Measurements from ENCODE around the gene ERICH3.

The ERICH3 gene, protein sequence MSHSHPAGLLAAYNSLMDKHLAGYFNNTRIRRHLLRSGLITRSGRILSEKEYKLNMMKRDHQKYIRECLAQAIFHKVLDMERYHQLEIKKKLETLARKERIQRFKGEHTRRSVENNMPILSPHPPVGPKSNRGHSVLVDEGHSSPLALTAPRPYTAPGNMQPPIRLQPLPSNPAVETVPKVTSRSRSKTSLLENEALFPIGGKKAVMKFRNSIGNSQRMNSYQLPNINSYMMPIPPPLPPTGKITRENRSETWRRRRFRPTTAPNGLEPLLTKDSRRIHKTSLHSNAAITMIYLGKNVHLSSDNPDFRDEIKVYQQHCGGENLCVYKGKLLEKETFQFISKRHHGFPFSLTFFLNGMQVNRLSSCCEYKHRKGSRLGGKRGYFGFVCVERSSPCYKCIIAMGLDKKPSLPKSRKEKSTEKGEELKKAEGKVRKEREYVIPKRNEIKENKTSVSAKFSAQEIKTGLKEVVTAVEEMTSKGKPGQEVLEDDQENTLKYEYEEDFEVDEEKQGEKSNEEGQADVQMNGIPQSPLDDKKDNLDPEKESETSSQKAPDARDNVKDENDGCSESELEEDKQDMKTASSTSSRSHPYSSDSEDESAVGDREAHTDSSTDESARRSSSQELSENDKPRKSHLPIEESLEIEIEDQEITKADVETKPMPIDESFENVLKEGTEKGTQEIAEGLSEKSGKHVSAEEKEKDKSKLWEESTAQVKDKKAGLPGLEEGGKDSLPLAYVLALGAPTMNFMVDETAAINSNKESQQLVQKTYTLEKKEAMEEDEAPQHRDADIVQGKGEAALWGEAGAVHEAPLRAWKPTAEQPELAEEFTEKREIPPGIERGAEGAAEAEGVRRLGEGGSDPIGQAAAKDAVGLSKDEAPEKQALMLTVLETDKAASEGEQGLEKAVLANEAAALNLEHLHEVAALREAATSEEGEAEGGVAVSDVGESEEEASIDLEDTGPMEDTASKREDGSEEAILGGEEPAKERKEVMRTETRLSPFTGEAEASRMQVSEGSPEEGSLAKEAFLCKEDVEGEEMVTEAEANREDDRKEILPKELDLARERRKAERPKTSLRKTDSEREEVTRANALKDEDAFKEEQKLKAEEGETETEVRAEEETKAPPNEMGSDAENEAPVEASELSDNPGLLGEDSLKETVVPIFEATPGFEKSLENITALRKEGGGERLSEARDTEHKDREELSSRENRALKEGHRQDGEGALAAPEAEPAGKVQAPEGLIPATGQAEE (N-terminal part only)

DNA sequence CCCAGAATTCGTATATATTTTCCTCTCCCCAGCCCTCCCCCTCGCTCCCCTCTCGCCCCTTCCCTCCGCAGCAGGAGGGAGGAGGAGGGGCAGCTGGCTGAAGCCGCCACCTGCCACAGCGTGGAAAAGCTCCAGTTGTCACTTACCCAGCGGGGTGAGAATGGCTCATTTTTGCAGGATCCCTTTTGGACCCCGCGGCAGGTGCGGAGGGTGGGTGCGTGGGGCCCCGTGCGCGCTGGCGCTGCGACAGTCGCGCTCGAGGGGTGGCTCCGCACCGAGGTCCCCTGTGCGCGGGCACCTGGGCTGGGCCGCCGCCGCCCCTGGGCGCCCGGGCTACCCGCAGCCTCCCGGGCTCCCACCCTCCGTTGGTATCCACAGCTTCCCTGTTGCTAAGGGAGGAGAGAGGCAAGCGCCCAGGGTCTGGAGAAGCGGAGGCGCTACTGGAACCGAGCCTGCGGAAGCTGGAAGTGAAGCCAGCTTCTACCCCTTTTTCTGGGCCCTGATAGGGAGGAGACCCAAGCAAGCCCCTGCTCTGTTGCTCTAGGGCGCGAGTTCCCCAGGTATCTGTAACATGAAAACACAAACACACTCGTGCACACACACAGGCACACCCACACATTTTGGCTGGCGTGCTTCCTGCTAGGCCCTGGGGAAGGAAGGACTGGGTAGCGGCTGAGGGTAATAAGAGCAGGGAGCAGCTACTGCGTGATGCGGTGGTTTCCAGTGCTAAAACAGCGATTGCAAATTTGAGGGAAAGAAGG is at the start of gene ERICH3:
Gene ERICH3 (minus strand): TSS at position 442 of the 761 bp plus-strand sequence. CDS start 273 bp downstream, at position 169.
- no peak within 1 kb of the TSS for H3K27ac ChIP-seq
- TF ChIP-seq Cebpa-rat (IDR thresholded peaks at IDR 0.05): no peak
- H4K20me1 ChIP-seq: no peaks in the 10 kb centered on the region
- no peak within 1 kb of the TSS for H3K9ac ChIP-seq
- no peaks in the 10 kb centered on the region for H3K27me3 ChIP-seq
- no peak within 1 kb of the TSS for H3K4me3 ChIP-seq
- no peak within 1 kb of the TSS for H3K4me2 ChIP-seq
- peaks cover 29 to 46% (median 38%) of the 10 kb centered on the region in 11 experiments for H3K9me3 ChIP-seq (replicated peaks in 1 of 11)
- H3K36me3 ChIP-seq: no peaks in the 10 kb centered on the region; a peak in 1 of 22 replicates
- H3K4me1 ChIP-seq: peaks cover 0 to 7% (median 0%) of the 10 kb centered on the region in 10 experiments; a peak in 2 of 20 replicates

DNA sequence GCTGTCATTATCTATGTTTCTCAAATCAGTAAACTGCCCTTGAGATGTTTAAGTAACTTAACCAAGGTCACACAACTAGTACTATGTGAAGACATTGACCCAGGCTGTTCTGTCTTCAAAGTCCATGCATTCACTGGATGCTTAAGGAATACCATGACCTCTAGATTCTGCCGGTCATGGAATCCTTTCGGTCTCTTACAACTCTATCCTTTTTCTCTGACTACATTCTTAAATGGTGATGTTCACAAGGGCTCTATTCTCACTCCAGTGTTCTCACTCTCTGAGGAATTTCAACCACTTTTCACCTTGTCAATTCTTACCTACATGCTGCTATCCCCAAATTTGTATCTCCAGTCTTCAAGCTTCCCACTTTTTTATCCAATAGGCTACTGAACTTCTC is 44.0 kb upstream of the ERICH3 start:
- Histone ChIP-seq H3K27me3 (no peaks in the 10 kb centered on the region), H4K20me1 (no peaks in the 10 kb centered on the region), H3K4me2 (no peak overlapping the region), H3K4me3 (no peak overlapping the region), H3K27ac (no peak overlapping the region), H3K9me3 (replicated peaks in 1 of 11) (no peaks in the 10 kb centered on the region), H3K36me3 (peaks cover 59 to 99% (median 74%) of the 10 kb centered on the region in 11 experiments), H3K9ac (no peak overlapping the region), H3K4me1 (no peaks in the 10 kb centered on the region)
- no peak for TF ChIP-seq Cebpa-rat (IDR thresholded peaks at IDR 0.05)

DNA sequence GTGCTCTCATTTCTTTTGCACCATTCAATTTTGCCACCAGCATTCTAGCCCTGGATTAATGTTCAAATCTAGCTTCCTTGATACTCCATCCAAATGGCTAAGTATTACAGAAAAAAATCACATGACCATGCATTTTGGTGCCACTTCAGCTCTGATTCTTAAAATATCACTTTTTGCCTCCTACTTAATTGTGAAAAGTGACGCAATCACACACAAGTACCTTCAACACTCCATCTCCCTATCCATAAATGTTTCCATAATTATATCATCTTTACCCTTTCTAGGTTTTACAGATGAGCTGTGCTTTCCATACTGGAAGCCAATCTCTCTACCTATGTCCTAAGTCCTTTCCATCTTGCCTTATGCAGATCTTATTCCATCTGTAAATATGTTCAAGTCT is 43.2 kb upstream of the ERICH3 start:
- no peak overlapping the region for H3K27ac ChIP-seq
- no peak overlapping the region for H3K4me2 ChIP-seq
- H3K36me3 ChIP-seq: peaks cover 52 to 98% (median 72%) of the 10 kb centered on the region in 11 experiments
- H3K4me1 ChIP-seq: no peaks in the 10 kb centered on the region
- H3K27me3 ChIP-seq: no peaks in the 10 kb centered on the region
- H4K20me1 ChIP-seq: no peaks in the 10 kb centered on the region
- H3K9ac ChIP-seq: no peak overlapping the region
- no peak overlapping the region for H3K4me3 ChIP-seq
- no peaks in the 10 kb centered on the region for H3K9me3 ChIP-seq (replicated peaks in 1 of 11)
- TF ChIP-seq Cebpa-rat (IDR thresholded peaks at IDR 0.05): peak in 1 of 11 experiments; percentile 69; a peak in 2 of 22 replicates

DNA sequence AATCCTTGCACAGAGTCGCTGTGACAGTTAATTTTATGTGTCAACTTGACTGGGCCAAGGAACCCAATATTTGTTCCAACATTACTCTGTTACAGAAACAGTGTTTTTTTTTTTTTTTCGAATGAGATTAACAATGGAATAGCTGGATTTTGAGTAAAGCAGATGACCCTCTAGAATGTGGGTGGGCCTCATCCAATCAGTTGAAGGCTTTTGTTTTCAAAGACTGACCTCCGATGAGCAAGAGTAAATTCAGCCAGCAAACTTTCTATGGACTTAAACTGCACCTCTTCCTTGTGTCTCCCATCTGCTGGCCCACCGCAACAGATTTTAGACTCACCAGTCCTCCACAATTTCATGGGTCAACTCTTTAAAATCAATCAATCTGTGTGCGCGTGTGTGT is 42.2 kb upstream of the ERICH3 start:
- Histone ChIP-seq H3K4me3 (no peak overlapping the region), H3K9ac (no peak overlapping the region), H3K36me3 (peaks cover 53 to 98% (median 72%) of the 10 kb centered on the region in 11 experiments), H3K27ac (no peak overlapping the region), H3K4me1 (no peaks in the 10 kb centered on the region), H3K27me3 (no peaks in the 10 kb centered on the region), H3K4me2 (no peak overlapping the region), H3K9me3 (replicated peaks in 1 of 11) (no peaks in the 10 kb centered on the region), H4K20me1 (no peaks in the 10 kb centered on the region)
- TF ChIP-seq Cebpa-rat (IDR thresholded peaks at IDR 0.05): no peak

DNA sequence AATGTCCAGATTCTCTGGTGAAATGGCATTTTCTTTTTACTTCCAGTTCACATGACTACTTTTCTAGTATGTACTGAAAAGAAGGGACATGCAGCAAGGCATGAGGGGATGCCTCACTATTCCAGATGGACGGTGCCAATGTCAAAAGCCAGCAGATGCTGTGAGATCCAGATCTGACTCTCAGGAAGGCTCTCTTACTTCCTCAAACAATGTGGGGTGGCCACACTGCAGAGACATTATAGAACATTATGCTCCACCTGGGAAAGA is 41.6 kb upstream of the ERICH3 start:
- Histone ChIP-seq H3K27ac (no peak overlapping the region), H3K4me1 (no peaks in the 10 kb centered on the region), H4K20me1 (no peaks in the 10 kb centered on the region), H3K9ac (no peak overlapping the region), H3K36me3 (peaks cover 52 to 98% (median 66%) of the 10 kb centered on the region in 11 experiments), H3K9me3 (replicated peaks in 1 of 11) (no peaks in the 10 kb centered on the region), H3K4me2 (no peak overlapping the region), H3K4me3 (no peak overlapping the region), H3K27me3 (no peaks in the 10 kb centered on the region)
- no peak for TF ChIP-seq Cebpa-rat (IDR thresholded peaks at IDR 0.05)

DNA sequence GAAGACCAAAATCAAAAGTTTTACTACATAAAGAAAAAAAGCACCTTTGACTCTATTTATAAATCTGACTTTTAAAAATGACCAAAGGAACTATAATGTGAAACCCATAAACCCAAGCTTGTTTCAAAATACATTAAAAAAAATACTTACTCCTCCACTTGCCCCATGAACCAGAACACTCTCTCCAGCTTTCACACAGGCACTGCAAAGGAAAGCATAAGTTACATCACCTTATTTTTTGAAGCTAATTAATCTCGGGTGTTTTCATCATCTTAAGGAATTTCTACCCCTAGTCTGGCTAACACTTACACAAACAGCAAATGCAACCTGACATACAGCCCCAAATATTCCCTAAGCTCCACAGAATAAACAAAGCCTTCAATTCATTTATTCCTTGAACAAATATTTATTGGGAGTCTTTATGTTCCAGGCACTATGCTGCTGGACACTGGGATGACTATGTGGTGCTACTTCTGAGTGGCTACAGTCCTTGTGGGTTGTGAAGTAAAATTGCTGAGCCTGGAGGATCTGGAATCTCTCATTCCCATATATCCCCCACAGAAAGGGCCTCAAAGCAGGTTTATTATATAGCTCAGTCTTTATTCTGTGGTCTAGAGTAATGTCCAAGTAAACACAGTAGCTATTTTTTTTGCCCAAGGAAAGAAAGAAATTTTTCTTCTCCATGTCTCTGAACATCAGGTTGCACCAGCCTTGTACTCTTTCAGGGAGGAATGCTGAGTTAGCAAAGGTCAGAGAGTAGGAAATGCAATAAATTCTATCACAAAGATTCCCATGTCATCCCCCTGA is 41.0 kb upstream of the ERICH3 start:
- Histone ChIP-seq H3K36me3 (peaks cover 47 to 98% (median 61%) of the 10 kb centered on the region in 11 experiments), H3K4me1 (no peaks in the 10 kb centered on the region), H3K27me3 (no peaks in the 10 kb centered on the region), H3K4me2 (no peak overlapping the region), H3K9me3 (replicated peaks in 1 of 11) (no peaks in the 10 kb centered on the region), H3K27ac (no peak overlapping the region), H4K20me1 (no peaks in the 10 kb centered on the region), H3K4me3 (no peak overlapping the region), H3K9ac (no peak overlapping the region)
- no peak for TF ChIP-seq Cebpa-rat (IDR thresholded peaks at IDR 0.05)

DNA sequence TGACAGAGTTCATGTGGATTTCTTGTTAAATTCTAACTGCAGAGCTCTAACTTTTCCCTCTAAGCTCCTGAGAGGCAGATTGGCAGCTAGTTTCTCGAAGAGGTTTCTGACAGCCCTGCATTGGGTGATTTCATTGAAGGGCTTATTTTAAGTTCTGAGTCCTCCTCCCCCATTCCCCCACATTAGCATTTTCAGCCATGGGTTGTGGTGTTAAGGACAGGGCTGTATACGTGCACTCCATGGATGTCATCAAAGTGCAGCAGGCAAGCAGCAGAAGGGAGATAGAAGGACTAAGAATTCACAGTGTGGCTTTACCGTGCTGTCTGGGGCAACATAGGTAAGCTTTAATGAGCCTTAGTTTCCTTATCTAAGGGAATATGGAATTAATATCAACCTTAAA is 40.3 kb upstream of the ERICH3 start:
- Histone ChIP-seq H3K4me3 (no peak overlapping the region), H3K9ac (no peak overlapping the region), H3K4me2 (no peak overlapping the region), H3K9me3 (replicated peaks in 1 of 11) (no peaks in the 10 kb centered on the region), H3K4me1 (no peaks in the 10 kb centered on the region), H3K27me3 (no peaks in the 10 kb centered on the region), H3K27ac (no peak overlapping the region), H3K36me3 (peaks cover 48 to 98% (median 61%) of the 10 kb centered on the region in 11 experiments), H4K20me1 (no peaks in the 10 kb centered on the region)
- no peak for TF ChIP-seq Cebpa-rat (IDR thresholded peaks at IDR 0.05)

DNA sequence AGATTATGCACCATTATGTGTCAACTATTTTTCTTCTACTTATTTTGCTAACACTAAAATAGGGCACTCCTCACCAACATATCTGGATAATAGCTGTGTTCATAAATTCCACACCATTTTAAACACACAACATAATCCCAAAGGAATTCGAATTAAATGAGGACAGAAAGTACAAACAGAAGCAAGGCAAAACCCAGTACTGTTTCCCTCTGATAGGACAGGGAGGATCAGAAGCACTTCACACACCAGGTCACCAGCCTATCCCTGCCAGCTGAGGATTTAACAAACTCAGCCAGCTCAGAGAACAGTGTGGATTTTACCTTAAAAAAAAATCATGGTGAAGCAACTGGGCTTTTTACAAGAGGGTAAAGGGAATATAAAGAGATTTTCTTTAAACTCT is 39.3 kb upstream of the ERICH3 start:
- H3K36me3 ChIP-seq: peaks cover 42 to 98% (median 63%) of the 10 kb centered on the region in 11 experiments
- H3K9ac ChIP-seq: no peak overlapping the region
- no peak overlapping the region for H3K4me2 ChIP-seq
- no peak overlapping the region for H3K4me3 ChIP-seq
- no peaks in the 10 kb centered on the region for H3K27me3 ChIP-seq
- H3K27ac ChIP-seq: no peak overlapping the region
- no peaks in the 10 kb centered on the region for H4K20me1 ChIP-seq
- no peak for TF ChIP-seq Cebpa-rat (IDR thresholded peaks at IDR 0.05)
- no peaks in the 10 kb centered on the region for H3K4me1 ChIP-seq
- H3K9me3 ChIP-seq (replicated peaks in 1 of 11): no peaks in the 10 kb centered on the region
